GM06990 (cell line): ENCODE data around the gene MYO19.

ENCODE experiments used
- DNase-seq: peaks from one replicate; pipeline ENCODE4 v3.0.0-alpha.2; 2011; ENCODE audit not compliant: insufficient read length; ENCODE audit errors: extremely low read depth
- H3K27me3 ChIP-seq: replicated peaks from 2 replicates; pipeline ENCODE4 v1.6.0; 2011; ENCODE audit warnings: low read length; ENCODE audit not compliant: control insufficient read depth, insufficient read depth
- H3K36me3 ChIP-seq: 2 replicates; pipeline ENCODE4 v1.5.1; 2011; ENCODE audit warnings: low read length; ENCODE audit not compliant: control insufficient read depth, insufficient read depth
- H3K4me3 ChIP-seq: replicated peaks from 2 replicates; pipeline ENCODE4 v1.5.1; 2011; ENCODE audit warnings: low read depth, mild to moderate bottlenecking, control low read depth, low read length
- TF ChIP-seq, protein P1 (sequence below): IDR thresholded peaks from 2 replicates; pipeline ENCODE4 v1.5.1; 2011; ENCODE audit warnings: low read length, control low read depth, mild to moderate bottlenecking, inconsistent platforms; ENCODE audit not compliant: insufficient read depth, poor library complexity, severe bottlenecking

The MYO19 gene

DNA sequence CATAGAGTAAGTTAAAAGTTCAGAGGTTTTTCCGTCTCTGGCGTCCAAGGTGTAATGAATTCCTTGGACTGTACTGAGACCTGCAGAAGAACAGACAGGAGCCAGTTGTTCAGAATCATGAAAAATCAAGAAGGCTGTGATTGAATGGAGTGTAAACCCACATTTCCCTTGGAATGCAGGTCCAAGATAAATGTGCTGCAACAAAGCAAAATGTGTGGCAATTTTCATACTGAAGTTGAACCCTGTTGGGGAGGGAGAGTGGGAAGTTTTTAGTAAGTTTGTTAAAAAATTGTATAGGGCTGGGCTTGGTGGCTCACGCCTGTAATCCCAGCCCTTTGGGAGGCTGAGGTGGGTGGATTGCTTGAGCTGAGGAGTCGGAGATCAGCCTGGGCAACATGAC, 31.4 kb upstream of the MYO19 start:
- H3K4me3 ChIP-seq = no peak overlapping the region

DNA sequence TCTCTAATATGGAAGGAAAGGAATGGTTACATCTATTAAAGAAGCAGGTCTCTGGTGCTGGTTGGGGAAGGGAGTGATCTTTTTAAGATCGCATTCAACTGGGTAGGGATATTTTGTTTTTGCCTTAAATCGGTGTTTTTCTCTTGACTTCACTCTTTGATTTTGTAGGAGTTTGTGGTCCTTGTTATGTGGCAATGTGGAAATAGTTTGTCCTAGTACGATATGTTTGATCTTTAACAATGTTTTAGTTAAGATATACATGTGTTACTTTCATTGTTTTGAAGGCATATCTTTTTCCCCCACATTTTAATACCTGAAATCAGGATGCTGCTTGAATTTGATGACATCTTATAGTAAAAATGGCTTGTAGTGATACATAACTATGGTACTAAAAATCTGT, 18.8 kb upstream of the MYO19 start:
- DNase-seq = no peak
- Histone ChIP-seq H3K4me3 (no peak overlapping the region), H3K27me3 (no peaks in the 10 kb centered on the region), H3K36me3 (peaks cover 4% of the 10 kb centered on the region)
- TF ChIP-seq, protein P1, sequence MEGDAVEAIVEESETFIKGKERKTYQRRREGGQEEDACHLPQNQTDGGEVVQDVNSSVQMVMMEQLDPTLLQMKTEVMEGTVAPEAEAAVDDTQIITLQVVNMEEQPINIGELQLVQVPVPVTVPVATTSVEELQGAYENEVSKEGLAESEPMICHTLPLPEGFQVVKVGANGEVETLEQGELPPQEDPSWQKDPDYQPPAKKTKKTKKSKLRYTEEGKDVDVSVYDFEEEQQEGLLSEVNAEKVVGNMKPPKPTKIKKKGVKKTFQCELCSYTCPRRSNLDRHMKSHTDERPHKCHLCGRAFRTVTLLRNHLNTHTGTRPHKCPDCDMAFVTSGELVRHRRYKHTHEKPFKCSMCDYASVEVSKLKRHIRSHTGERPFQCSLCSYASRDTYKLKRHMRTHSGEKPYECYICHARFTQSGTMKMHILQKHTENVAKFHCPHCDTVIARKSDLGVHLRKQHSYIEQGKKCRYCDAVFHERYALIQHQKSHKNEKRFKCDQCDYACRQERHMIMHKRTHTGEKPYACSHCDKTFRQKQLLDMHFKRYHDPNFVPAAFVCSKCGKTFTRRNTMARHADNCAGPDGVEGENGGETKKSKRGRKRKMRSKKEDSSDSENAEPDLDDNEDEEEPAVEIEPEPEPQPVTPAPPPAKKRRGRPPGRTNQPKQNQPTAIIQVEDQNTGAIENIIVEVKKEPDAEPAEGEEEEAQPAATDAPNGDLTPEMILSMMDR = no peak

More for the DNA sequence above, 31.4 kb upstream of the MYO19 start:
- H3K36me3 ChIP-seq = peaks cover 12% of the 10 kb centered on the region
- no peaks in the 10 kb centered on the region for H3K27me3 ChIP-seq
- DNase-seq = no peak
- TF ChIP-seq, protein P1 = no peak

DNA sequence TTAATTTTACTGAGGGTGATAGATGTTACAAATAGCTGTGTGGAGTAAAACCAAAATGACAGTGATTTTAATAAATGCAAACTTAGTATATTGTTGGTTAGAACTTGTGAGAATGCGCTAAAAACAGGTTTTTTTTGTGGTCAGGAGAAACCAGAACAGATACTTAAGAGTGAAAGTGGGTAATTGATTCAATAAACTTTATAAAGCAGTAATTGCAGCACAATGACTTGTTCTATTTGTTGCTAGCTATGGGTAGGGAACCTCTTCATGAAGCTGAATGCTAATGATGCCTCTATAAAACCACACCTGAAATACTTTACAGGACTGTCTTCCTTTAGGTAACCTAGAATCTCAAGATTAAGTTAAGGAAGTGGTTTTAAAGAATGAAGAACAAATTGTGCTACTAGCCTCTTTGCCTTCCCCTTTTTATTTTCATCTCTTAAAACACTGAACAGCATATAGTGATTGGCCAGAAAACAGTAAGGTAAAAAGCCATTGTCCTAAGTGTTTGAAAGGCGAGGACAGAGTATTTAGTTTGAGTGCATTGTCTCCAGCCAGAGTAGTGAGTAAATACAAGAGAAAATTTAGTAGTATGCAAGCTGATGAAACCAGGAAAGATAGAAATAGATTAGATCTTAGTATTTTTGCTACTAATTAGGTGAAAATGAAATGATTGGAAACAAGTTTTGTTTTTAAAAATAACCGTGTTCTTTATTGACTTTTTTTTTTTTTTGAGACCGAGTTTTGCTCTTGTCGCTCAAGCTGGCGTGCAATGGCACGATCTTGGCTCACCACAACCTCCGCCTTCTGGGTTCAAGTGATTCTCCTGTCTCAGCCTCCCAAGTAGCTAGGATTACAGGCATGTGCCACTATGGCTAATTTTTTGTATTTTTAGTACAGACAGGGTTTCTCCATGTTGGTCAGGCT, 16.1 kb upstream of the MYO19 start:
- H3K4me3 ChIP-seq = no peak overlapping the region
- no peaks in the 10 kb centered on the region for H3K27me3 ChIP-seq
- no peaks in the 10 kb centered on the region; the same call in 1 of the 2 replicates for H3K36me3 ChIP-seq
- TF ChIP-seq, protein P1 = no peak
- peak; percentile 57 for DNase-seq

DNA sequence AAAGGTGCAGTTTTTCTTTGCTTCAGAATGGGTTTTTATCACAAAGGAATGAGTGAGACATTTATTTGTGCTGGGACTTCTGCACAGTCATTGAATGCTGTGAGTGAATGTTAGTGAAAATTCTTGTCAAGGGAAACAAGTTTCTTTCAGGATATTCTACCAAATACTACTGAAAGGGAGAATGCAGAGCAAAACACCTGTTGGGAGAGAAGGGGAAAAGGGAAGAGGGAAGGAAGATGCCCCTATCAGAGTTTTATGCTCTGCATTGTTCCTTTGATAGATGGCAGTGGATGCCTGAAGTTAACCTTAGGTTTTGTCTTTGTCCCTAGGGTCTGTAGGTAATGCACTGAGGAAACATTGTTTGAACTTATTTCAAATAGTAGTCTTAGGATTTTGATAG, 13.1 kb upstream of the MYO19 start:
- no peaks in the 10 kb centered on the region for H3K27me3 ChIP-seq
- no peaks in the 10 kb centered on the region for H3K36me3 ChIP-seq
- H3K4me3 ChIP-seq = no peak overlapping the region
- no peak for DNase-seq
- TF ChIP-seq, protein P1 = no peak

DNA sequence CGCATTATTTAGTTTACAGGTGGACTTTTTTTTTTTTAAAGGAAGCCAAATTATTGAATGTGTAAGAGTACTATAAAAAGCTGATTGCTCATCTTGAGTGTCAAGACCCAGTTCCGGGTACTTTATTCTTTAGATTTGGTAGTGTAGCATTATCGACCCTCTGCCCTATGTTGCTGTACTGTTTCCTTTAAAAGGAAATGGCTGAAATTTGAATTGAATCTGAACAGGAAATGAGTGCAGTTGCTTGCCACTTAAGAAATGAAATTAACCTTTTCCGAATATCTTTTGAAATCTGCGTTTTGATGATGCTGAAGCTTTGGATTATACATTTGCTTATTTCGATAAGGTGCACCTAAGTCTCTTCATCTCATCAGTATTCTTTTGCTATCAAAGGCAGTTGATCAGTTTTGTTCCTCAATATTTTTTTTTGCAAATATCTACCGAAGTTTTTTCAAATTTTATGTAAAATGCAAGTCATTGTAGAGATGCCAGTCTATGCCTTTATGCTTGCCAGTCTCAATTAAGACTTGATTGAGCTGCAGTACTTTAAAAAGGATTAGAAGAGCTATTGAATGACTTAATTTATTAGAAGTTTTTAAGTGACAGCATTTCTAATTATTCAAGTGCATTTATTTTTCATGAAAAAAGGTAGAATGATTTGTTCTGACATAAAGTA, 11.9 kb upstream of the MYO19 start:
- H3K27me3 ChIP-seq = no peaks in the 10 kb centered on the region
- no peaks in the 10 kb centered on the region for H3K36me3 ChIP-seq
- peak overlapping the region; percentile 81 for H3K4me3 ChIP-seq
- TF ChIP-seq, protein P1 = no peak
- DNase-seq = no peak
